HCT116 (cell line): ENCODE data around the gene SPATA21. TPM values are rescaled to one million over a fixed set of nuclear protein-coding genes. Genes with fewer than 3 reads are reported as not detected.
A peak's percentile ranks its signal among the peaks of the same experiment; 100 is the strongest.

Experiments
- ATAC-seq: fragments of 200-7000 bp; cut with Tn5 transposase; 2 replicates; pipeline ENCODE4 v1.9.1; 2020; ENCODE audit warnings: mild to moderate bottlenecking, moderate library complexity
- BruUV-seq: library from RNA; stranded (reverse); fragments of 400-500 nt; replicated peaks from 2 replicates; lab custom pipeline; 2021; lab: Mats Ljungman, UMichigan
- CTCF ChIA-PET: fragments of 300-600 bp; sonication (Branson Sonifier 250); formaldehyde crosslinking; loops from one replicate; lab custom pipeline; 2021; ENCODE audit warnings: antibody characterized with exemption; lab: Charles Lee
- POLR2A ChIA-PET: fragments of 300-600, 350-600 bp; sonication (Branson Sonifier 250); formaldehyde crosslinking; loops from one replicate; lab custom pipeline; 2021; ENCODE audit warnings: antibody characterized with exemption; lab: Charles Lee
- RAD21 ChIA-PET, 2 experiments: fragments of 300-600 bp; sonication (Branson Sonifier 250); formaldehyde crosslinking; loops; one replicate each; lab custom pipeline; 2023; ENCODE audit warnings: low total read pairs in 2 of 2; ENCODE audit not compliant: uncharacterized antibody in 2 of 2, unreplicated experiment in 2 of 2, low non-redundant PET in 1 of 2; lab: Charles Lee
- DNase-seq: peaks from one replicate; pipeline ENCODE4 v3.0.0-alpha.2; 2010; ENCODE audit warnings: low read depth, low spot score
- H2AFZ ChIP-seq: fragments of 200-600 bp; shearing (Covaris generic), sonication (generic); 2 replicates; pipeline ENCODE4 v1.6.1; 2017; ENCODE audit warnings: low read depth, mixed run types, mixed read lengths, antibody characterized with exemption, low read length; ENCODE audit not compliant: poor library complexity, severe bottlenecking
- H3K27ac ChIP-seq: 2 replicates; pipeline ENCODE4 v1.5.1; 2012; ENCODE audit warnings: low read depth, low read length
- H3K27me3 ChIP-seq: fragments of 200-600 bp; sonication (generic); 2 replicates; pipeline ENCODE4 v1.6.1; 2016; ENCODE audit warnings: mixed run types, low read length, mixed read lengths; ENCODE audit not compliant: insufficient read depth
- H3K36me3 ChIP-seq, 2 experiments: fragments of 200-500 bp in 1 of 2; fragments of 200-600 bp in 1 of 2; sonication (Bioruptor generic) in 1 of 2; sonication (generic) in 1 of 2; 2 replicates each; pipeline versions ENCODE4 v1.5.1 to v1.6.1; 2014 to 2016; ENCODE audit warnings: low read length in 2 of 2, inconsistent platforms in 1 of 2, mixed read lengths in 1 of 2, mixed run types in 1 of 2; ENCODE audit not compliant: insufficient read depth in 2 of 2, control insufficient read depth in 1 of 2
- H3K4me1 ChIP-seq, 2 experiments: fragments of 200-600 bp in 1 of 2; sonication (generic) in 1 of 2; 2 replicates each; pipeline versions ENCODE4 v1.5.1 to v1.6.1; 2012 to 2017; ENCODE audit warnings: low read length in 2 of 2, inconsistent platforms in 1 of 2, mild to moderate bottlenecking in 1 of 2, mixed read lengths in 1 of 2, mixed run types in 1 of 2, moderate library complexity in 1 of 2; ENCODE audit not compliant: insufficient read depth in 2 of 2, control insufficient read depth in 1 of 2
- H3K4me2 ChIP-seq: fragments of 200-600 bp; sonication (generic); 2 replicates; pipeline ENCODE4 v1.6.1; 2017; ENCODE audit warnings: mixed run types, low read length, mixed read lengths
- H3K4me3 ChIP-seq, 2 experiments: fragments of 200-600 bp in 1 of 2; sonication (generic) in 1 of 2; replicated peaks in 1 of 2; 2 replicates each; pipeline ENCODE4 v1.5.1; 2011 to 2016; ENCODE audit warnings: low read length in 2 of 2, control low read depth in 1 of 2, low read depth in 1 of 2, mild to moderate bottlenecking in 1 of 2, mixed read lengths in 1 of 2, mixed run types in 1 of 2
- H3K79me2 ChIP-seq: fragments of 200-600 bp; sonication (generic); 2 replicates; pipeline ENCODE4 v1.6.1; 2017; ENCODE audit warnings: mild to moderate bottlenecking, mixed run types, low read length, moderate library complexity, mixed read lengths; ENCODE audit not compliant: insufficient read depth
- H3K9ac ChIP-seq: fragments of 200-600 bp; sonication (generic); 2 replicates; pipeline ENCODE4 v1.6.1; 2016; ENCODE audit warnings: low read length, mixed read lengths
- H3K9me2 ChIP-seq: fragments of 200-600 bp; sonication (generic), shearing (Covaris generic); 2 replicates; pipeline ENCODE4 v1.6.1; 2017; ENCODE audit warnings: mixed run types, mild to moderate bottlenecking, moderate library complexity; ENCODE audit not compliant: insufficient read depth
- H3K9me3 ChIP-seq, 2 experiments: fragments of 200-500 bp in 1 of 2; fragments of 200-600 bp in 1 of 2; sonication (Bioruptor generic) in 1 of 2; sonication (generic) in 1 of 2; 2 replicates each; pipeline ENCODE4 v1.6.1; 2014 to 2017; ENCODE audit warnings: low read length in 2 of 2, mixed read lengths in 2 of 2, inconsistent platforms in 1 of 2, low read depth in 1 of 2, mild to moderate bottlenecking in 1 of 2, mixed run types in 1 of 2, moderate library complexity in 1 of 2; ENCODE audit not compliant: control insufficient read depth in 1 of 2, insufficient read depth in 1 of 2
- H4K20me1 ChIP-seq: fragments of 200-600 bp; sonication (generic), shearing (Covaris generic); 2 replicates; pipeline ENCODE4 v1.6.1; 2017; ENCODE audit warnings: mixed run types, mild to moderate bottlenecking, moderate library complexity; ENCODE audit not compliant: insufficient read depth
- EGR1 ChIP-seq: IDR thresholded peaks from 2 replicates; pipeline ENCODE4 v1.6.1; 2012; ENCODE audit warnings: low read depth
- ELF1 ChIP-seq: IDR thresholded peaks from 2 replicates; pipeline ENCODE4 v1.6.1; 2012; ENCODE audit warnings: low read depth, borderline replicate concordance
- EZH2 ChIP-seq: fragments of 200-600 bp; sonication (generic); IDR thresholded peaks from 2 replicates; pipeline ENCODE4 v1.6.1; 2017; ENCODE audit warnings: antibody characterized with exemption, mixed run types
- EZH2phosphoT487 ChIP-seq: fragments of 200-600 bp; IDR thresholded peaks from 2 replicates; pipeline ENCODE4 v1.6.1; 2018; ENCODE audit warnings: antibody characterized with exemption, borderline replicate concordance
- FOSL1 ChIP-seq: IDR thresholded peaks from 2 replicates; pipeline ENCODE4 v1.6.1; 2012; ENCODE audit warnings: low read depth
- JUND ChIP-seq: IDR thresholded peaks from 2 replicates; pipeline ENCODE4 v1.6.1; 2012
- POLR2A ChIP-seq: IDR thresholded peaks from 2 replicates; pipeline ENCODE4 v1.7.0; 2011; ENCODE audit warnings: borderline replicate concordance; ENCODE audit not compliant: insufficient read depth, insufficient read length; ENCODE audit errors: extremely low read depth
- POLR2AphosphoS5 ChIP-seq: IDR thresholded peaks from 2 replicates; pipeline ENCODE4 v1.6.1; 2011; ENCODE audit warnings: mild to moderate bottlenecking, low read depth, low read length, moderate library complexity
- RAD21 ChIP-seq: IDR thresholded peaks from 2 replicates; pipeline ENCODE4 v1.6.1; 2012; ENCODE audit warnings: low read depth, mild to moderate bottlenecking
- SIN3A ChIP-seq: IDR thresholded peaks from 2 replicates; pipeline ENCODE4 v1.6.1; 2012; ENCODE audit warnings: low read depth
- TCF7L2 ChIP-seq: IDR thresholded peaks from 2 replicates; pipeline ENCODE4 v1.7.0; 2011; ENCODE audit warnings: borderline replicate concordance, inconsistent platforms; ENCODE audit not compliant: insufficient read depth, insufficient read length; ENCODE audit errors: extremely low read depth
- YY1 ChIP-seq: IDR thresholded peaks from 2 replicates; pipeline ENCODE4 v1.6.1; 2011; ENCODE audit warnings: low read length, low read depth, moderate library complexity, mild to moderate bottlenecking; ENCODE audit not compliant: insufficient replicate concordance; ENCODE audit errors: extremely low read depth
- ZNF274 ChIP-seq: fragments of 200-500 bp; sonication (Bioruptor generic); IDR thresholded peaks from 2 replicates; pipeline ENCODE4 v1.6.1; 2014; ENCODE audit warnings: mild to moderate bottlenecking, low read depth, low read length, inconsistent platforms
- intact Hi-C: fragments of 100-400 bp; cut with micrococcal nuclease; formaldehyde crosslinking; loops from 2 replicates; pipeline ENCODE4 v1.10.0; 2022
- total RNA-seq: library from RNA; stranded (reverse); gene quantifications from one replicate; pipeline ENCODE4 v1.2.1, GENCODE V29; 2021; ENCODE audit not compliant: unreplicated experiment

The SPATA21 gene
- total RNA-seq, 1 experiment from 2014 or later, result not detected

- ATAC-seq (no peak), DNase-seq (no peak)
- CTCF ChIA-PET, result no interaction called here
- BruUV-seq, result no TSS peak
- H3K79me2 ChIP-seq, result peaks cover 72% of the 10 kb centered on the region
- H3K27ac ChIP-seq, result no peak overlapping the region
- POLR2A ChIA-PET, result no interaction called here
- no peaks in the 10 kb centered on the region for H3K9me3 ChIP-seq
- H4K20me1 ChIP-seq, result peaks cover 17% of the 10 kb centered on the region; the same call in 1 of the 2 replicates
- RAD21 ChIA-PET, result no interaction called here
- H3K27me3 ChIP-seq, result no peaks in the 10 kb centered on the region
- H3K4me2 ChIP-seq, result no peak overlapping the region
- TF ChIP-seq EGR1 (no peak), SIN3A (no peak), YY1 (no peak), POLR2AphosphoS5 (no peak), JUND (no peak), POLR2A (no peak), EZH2 (no peak), RAD21 (no peak), FOSL1 (no peak)
- TF ChIP-seq, all 23 proteins: peak for 0
- no peak overlapping the region for H3K9ac ChIP-seq
- peaks cover 0 to 8% of the 10 kb centered on the region in 2 experiments; a peak in 2 of 4 replicates for H3K36me3 ChIP-seq
- no peaks in the 10 kb centered on the region for H3K9me2 ChIP-seq
- intact Hi-C loops, result no loop called here
- peaks cover 4 to 39% of the 10 kb centered on the region in 2 experiments; a peak in 3 of 4 replicates for H3K4me1 ChIP-seq
- no peak overlapping the region for H2AFZ ChIP-seq
- no peak overlapping the region for H3K4me3 ChIP-seq
These were observed 67.4 kb downstream of the SPATA21 start for GRCh38 chr1:16369821-16370220.

- Histone ChIP-seq H2AFZ (no peak overlapping the region), H4K20me1 (peaks cover 9% of the 10 kb centered on the region; the same call in 1 of the 2 replicates), H3K36me3 (no peaks in the 10 kb centered on the region), H3K27ac (peak overlapping the region; percentile 92), H3K9me3 (no peaks in the 10 kb centered on the region), H3K9ac (peak overlapping the region; percentile 99), H3K27me3 (no peaks in the 10 kb centered on the region), H3K4me3 (peak overlapping the region; percentile 61 to 96), H3K79me2 (peaks cover 58% of the 10 kb centered on the region), H3K4me1 (peaks cover 4 to 35% of the 10 kb centered on the region in 2 experiments; a peak in 3 of 4 replicates), H3K9me2 (no peaks in the 10 kb centered on the region), H3K4me2 (peak overlapping the region; percentile 87)
- DNase-seq (no peak), ATAC-seq (peak; percentile 27; the same call in 1 of the 2 replicates)
- ChIA-PET RAD21 (no interaction called here), POLR2A (interaction anchor here (1.6 kb wide), 1 partner anchor 20 kb away, joined by 4 read pairs; no protein-coding TSS in a partner anchor), CTCF (interaction anchor here (1.3 kb wide), 1 partner anchor 252 kb away, joined by 4 read pairs; no protein-coding TSS in a partner anchor)
- BruUV-seq, result no TSS peak
- intact Hi-C loops, result loop anchor here (1.0 kb wide), 1 partner anchor 162 kb away; no protein-coding TSS in a partner anchor
- TF ChIP-seq TCF7L2, result peak; percentile 28
- TF ChIP-seq EZH2phosphoT487, result no peak
- no peak for TF ChIP-seq ELF1
- TF ChIP-seq ZNF274, result no peak
These were observed 69.0 kb downstream of the SPATA21 start for GRCh38 chr1:16367968-16368890.
